Measurements from ENCODE around the gene DDX24.

The DDX24 gene

DNA sequence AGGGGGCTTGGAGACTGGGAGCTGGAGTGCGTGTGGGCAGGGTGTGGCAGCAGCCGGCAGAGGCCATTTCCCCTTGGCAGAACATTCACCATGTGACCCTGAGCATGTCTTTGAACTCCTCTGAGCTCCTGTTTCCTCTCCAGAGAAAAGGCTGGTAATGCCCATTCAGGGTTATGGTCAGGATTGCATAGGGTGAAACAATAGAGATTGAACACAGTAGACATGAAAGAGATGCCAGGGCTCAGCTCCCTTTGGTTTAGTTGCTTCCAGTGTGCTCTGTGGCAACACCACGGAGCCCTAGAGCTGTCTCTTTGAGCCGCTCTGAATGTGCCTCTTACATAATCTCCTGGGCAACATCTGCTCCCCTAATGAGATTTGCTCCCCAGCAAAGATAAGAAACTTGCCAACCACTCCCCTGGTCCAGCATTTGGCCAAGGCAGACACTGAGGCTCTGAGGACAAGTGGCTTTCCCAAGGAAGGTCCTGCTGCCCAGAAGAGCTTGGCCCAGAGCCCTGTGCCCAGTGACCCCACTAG, 34.1 kb upstream of the DDX24 start:
- TF ChIP-seq, protein P1, sequence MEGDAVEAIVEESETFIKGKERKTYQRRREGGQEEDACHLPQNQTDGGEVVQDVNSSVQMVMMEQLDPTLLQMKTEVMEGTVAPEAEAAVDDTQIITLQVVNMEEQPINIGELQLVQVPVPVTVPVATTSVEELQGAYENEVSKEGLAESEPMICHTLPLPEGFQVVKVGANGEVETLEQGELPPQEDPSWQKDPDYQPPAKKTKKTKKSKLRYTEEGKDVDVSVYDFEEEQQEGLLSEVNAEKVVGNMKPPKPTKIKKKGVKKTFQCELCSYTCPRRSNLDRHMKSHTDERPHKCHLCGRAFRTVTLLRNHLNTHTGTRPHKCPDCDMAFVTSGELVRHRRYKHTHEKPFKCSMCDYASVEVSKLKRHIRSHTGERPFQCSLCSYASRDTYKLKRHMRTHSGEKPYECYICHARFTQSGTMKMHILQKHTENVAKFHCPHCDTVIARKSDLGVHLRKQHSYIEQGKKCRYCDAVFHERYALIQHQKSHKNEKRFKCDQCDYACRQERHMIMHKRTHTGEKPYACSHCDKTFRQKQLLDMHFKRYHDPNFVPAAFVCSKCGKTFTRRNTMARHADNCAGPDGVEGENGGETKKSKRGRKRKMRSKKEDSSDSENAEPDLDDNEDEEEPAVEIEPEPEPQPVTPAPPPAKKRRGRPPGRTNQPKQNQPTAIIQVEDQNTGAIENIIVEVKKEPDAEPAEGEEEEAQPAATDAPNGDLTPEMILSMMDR (IDR thresholded peaks at IDR 0.05; ENCODE audit: borderline replicate concordance, control extremely low read depth, extremely low read depth, insufficient read depth, missing control alignments) = no peak
- DNase-seq (ENCODE audit: low spot score) = no peak
- in situ Hi-C loops (cut with MboI; ENCODE audit: low sequenced_read_pairs, unreplicated experiment) = no loop called here

DNA sequence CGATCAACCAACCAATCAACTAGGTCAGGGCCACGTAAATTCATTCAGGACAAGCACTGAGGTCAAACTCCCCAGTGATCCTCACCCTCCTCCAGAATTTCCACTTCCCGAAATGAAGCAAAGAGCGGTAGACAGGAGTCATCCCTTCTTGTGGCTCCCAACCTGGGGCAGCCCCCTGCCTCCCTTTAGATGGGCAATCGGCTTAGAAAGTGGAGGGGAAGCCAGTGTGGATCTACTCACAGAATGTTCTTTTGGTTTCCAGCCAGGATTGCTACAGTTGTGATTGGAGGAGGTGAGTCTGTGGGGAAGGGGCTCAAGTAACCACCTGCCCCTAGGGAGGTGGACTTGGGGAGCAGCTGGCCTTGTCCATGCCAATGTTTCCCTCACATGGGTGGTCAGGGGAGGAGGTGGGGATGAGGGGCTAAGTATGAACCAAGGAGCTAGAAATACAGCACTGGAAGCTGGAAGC, 33.6 kb upstream of the DDX24 start:
- in situ Hi-C loops (cut with MboI; ENCODE audit: low sequenced_read_pairs, unreplicated experiment) = no loop called here
- no peak for DNase-seq (ENCODE audit: low spot score)
- TF ChIP-seq, protein P1 (IDR thresholded peaks at IDR 0.05; ENCODE audit: borderline replicate concordance, control extremely low read depth, extremely low read depth, insufficient read depth, missing control alignments) = no peak

DNA sequence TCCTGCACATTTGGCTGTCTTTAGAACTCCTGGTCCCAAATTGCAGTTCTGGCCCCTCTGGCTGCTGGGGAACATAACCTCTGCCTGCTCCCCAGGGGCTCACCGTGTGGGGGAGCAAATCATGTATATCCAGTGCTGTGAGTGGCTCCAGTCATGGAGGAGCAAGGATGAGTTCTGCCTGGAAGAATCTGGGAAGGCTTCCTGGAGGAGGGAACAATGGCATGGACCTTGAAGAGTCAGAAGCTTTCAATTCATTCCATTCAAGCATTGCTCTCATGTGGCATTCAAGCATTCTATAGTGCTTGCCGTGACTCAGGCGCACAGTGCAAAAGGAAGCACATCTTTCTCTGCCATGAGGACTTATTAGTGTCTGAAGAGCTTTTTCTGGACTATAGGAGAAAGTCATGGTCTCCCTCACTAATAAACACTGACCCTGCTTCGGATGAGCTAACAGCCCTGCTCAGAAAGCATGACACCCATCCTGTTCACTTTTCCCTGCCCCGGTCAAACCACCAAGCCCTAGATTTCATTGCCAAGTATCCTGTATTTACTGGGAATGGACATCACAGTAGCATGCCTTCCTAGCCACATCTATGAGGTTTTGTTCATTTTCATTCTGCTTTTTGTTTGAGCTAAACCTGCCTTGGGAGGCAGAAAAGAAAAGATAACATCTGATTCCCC, 33.0 kb upstream of the DDX24 start:
- TF ChIP-seq, protein P1 (IDR thresholded peaks at IDR 0.05; ENCODE audit: borderline replicate concordance, control extremely low read depth, extremely low read depth, insufficient read depth, missing control alignments) = no peak
- DNase-seq (ENCODE audit: low spot score) = no peak
- in situ Hi-C loops (cut with MboI; ENCODE audit: low sequenced_read_pairs, unreplicated experiment) = no loop called here

DNA sequence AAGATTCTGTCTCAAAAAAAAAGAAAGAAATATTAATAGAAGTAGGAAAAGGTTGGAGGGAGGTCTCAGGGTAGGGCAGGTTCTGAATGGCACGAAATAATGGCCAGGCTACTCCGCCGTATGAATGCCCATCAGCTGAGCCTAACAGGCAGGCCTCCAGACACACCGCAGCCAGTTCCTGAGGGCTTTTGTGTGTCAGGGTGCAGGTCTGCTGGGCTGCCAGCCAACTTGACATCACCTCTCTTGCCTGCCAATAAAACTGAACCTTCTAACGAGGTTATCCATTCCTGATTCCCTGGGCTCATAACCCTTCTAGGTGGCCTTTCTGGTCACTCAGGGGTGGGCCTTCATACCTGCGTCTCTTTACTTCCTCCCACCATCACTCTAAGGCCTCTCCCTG, 32.5 kb upstream of the DDX24 start:
- in situ Hi-C loops (cut with MboI; ENCODE audit: low sequenced_read_pairs, unreplicated experiment) = no loop called here
- no peak for DNase-seq (ENCODE audit: low spot score)
- TF ChIP-seq, protein P1 (IDR thresholded peaks at IDR 0.05; ENCODE audit: borderline replicate concordance, control extremely low read depth, extremely low read depth, insufficient read depth, missing control alignments) = no peak

DNA sequence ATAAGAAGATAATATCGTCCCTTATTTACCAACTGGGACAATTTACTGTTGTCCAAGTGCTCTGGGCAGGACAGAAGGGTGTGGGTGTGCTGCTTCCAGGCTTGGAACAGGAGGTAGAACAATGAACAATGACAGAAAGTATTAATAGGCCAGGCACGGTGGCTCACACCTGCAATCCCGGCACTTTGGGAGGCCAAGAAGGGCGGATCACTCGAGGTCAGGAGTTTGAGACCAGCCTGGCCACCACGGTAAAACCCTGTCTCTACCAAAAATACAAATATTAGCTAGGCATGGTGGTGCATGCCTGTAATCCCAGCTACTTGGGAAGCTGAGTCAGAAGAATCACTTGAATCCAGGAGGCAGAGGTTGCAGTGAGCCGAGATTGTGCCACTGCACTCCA, 32.1 kb upstream of the DDX24 start:
- TF ChIP-seq, protein P1 (IDR thresholded peaks at IDR 0.05; ENCODE audit: borderline replicate concordance, control extremely low read depth, extremely low read depth, insufficient read depth, missing control alignments) = no peak
- in situ Hi-C loops (cut with MboI; ENCODE audit: low sequenced_read_pairs, unreplicated experiment) = no loop called here
- no peak for DNase-seq (ENCODE audit: low spot score)

DNA sequence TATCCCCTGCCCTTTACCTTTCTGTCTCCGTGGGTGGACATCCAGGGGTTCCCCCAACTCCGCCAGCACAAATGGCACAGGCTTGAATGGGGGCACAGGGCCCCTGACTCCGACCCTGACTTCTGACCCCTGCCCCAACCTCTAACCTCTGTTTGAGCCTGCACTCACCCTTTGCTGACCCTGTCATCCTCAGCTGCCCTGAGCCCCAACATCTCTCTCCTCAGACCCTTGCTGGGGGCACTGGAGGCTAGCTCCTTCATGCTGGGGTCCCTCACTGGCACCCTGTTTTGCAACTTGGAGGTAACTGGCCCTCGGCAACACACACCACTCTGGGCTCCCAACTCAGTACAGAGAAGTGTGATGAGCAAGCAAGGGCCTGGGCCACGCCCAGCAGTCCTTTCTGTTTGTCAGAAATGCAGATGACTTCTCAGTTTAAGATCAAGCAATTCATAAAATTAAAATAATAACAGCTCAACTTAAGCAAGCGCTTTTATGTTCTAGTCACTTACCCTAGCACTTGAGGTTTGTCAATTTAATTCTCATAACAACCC, 31.6 kb upstream of the DDX24 start:
- in situ Hi-C loops (cut with MboI; ENCODE audit: low sequenced_read_pairs, unreplicated experiment) = no loop called here
- DNase-seq (ENCODE audit: low spot score) = no peak
- TF ChIP-seq, protein P1 (IDR thresholded peaks at IDR 0.05; ENCODE audit: borderline replicate concordance, control extremely low read depth, extremely low read depth, insufficient read depth, missing control alignments) = no peak
